Measurements from ENCODE around the gene SQOR. TPM values are rescaled to one million over a fixed set of nuclear protein-coding genes. Genes with fewer than 3 reads are reported as not detected.

SQOR gene
- total RNA-seq, 4 donors from 2014 or later, result 85.8 to 101 (median 96.7) TPM

GRCh38 chr15:45631776-45632175, 3.1 kb upstream of the SQOR start:
- Histone ChIP-seq H3K27ac (peak overlapping the region in 3 of 4 donors; percentile 24 to 44 (median 25)), H3K27me3 (no peaks in the 10 kb centered on the region), H3K9me3 (no peaks in the 10 kb centered on the region), H3K4me3 (peak overlapping the region in 2 of 4 donors; percentile 0 to 22), H3K36me3 (no peaks in the 10 kb centered on the region), H3K4me1 (peaks cover 0 to 21% (median 0%) of the 10 kb centered on the region in 4 donors)
- TF ChIP-seq CTCF (IDR thresholded peaks at IDR 0.05) (no peak), POLR2A (IDR thresholded peaks at IDR 0.05) (no peak)
- DNase-seq, result no peak

DNA sequence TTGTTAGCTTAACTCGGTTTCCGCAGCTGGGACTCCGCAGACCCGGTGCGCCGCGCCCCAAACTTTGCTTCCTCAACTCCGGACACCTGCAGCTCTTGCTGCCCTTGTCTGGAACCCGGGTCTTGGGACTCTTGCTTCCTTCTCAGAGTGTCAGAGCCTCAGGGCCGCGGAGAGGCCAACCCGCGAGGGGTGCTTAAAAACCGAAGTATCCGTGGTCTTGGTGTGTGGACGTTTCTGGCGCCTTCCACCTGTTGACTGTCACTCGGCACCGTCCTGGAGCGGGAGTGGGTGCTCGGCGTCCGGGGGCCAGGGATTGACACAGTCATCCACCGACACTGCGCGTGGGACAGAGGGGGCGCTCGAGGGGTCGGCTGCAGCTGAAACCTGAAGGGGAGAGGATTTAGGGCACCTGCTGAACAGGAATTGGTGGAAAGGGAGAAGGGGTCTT, 386 bp downstream of the SQOR start:
- DNase-seq, result peak; percentile 85 to 89 (median 86)
- TF ChIP-seq POLR2A (IDR thresholded peaks at IDR 0.05) (no peak), CTCF (IDR thresholded peaks at IDR 0.05) (peak in 5 of 6 experiments; percentile 34 to 59 (median 50))
- no peaks in the 10 kb centered on the region for H3K36me3 ChIP-seq
- H3K27ac ChIP-seq, result peak overlapping the region; percentile 86 to 97 (median 95)
- peaks cover 0 to 49% (median 5%) of the 10 kb centered on the region in 4 donors for H3K4me1 ChIP-seq
- H3K4me3 ChIP-seq, result peak overlapping the region; percentile 84 to 89 (median 86)
- H3K27me3 ChIP-seq, result no peaks in the 10 kb centered on the region
- H3K9me3 ChIP-seq, result no peaks in the 10 kb centered on the region

- Histone ChIP-seq H3K4me3 (peak overlapping the region; percentile 84 to 89 (median 86)), H3K27ac (peak overlapping the region; percentile 86 to 97 (median 95)), H3K9me3 (no peaks in the 10 kb centered on the region), H3K36me3 (no peaks in the 10 kb centered on the region), H3K27me3 (no peaks in the 10 kb centered on the region), H3K4me1 (peaks cover 0 to 55% (median 5%) of the 10 kb centered on the region in 4 donors)
- DNase-seq, result no peak
- no peak for TF ChIP-seq POLR2A (IDR thresholded peaks at IDR 0.05)
Measured at GRCh38 chr15:45635763-45636292, 999 bp downstream of the SQOR start.

GRCh38 chr15:45637141-45637540, 2.3 kb downstream of the SQOR start:
- Histone ChIP-seq H3K4me3 (peak overlapping the region in 3 of 4 donors; percentile 24 to 88 (median 28)), H3K4me1 (peaks cover 0 to 58% (median 10%) of the 10 kb centered on the region in 4 donors)
- no peak for DNase-seq

GRCh38 chr15:45637552-45638033, 2.8 kb downstream of the SQOR start:
- H3K36me3 ChIP-seq, result no peaks in the 10 kb centered on the region
- peak overlapping the region; percentile 70 to 85 (median 74) for H3K27ac ChIP-seq
- H3K4me1 ChIP-seq, result peaks cover 0 to 61% (median 11%) of the 10 kb centered on the region in 4 donors
- peak overlapping the region in 3 of 4 donors; percentile 24 to 88 (median 28) for H3K4me3 ChIP-seq
- H3K27me3 ChIP-seq, result no peaks in the 10 kb centered on the region
- peak in 2 of 3 donors; percentile 53 to 74 for DNase-seq
- TF ChIP-seq POLR2A (IDR thresholded peaks at IDR 0.05) (no peak), CTCF (IDR thresholded peaks at IDR 0.05) (no peak)
- no peaks in the 10 kb centered on the region for H3K9me3 ChIP-seq

More at GRCh38 chr15:45637141-45637540, 2.3 kb downstream of the SQOR start:
- H3K27ac ChIP-seq, result peak overlapping the region; percentile 70 to 85 (median 74)
- no peaks in the 10 kb centered on the region for H3K27me3 ChIP-seq
- H3K9me3 ChIP-seq, result no peaks in the 10 kb centered on the region
- TF ChIP-seq POLR2A (IDR thresholded peaks at IDR 0.05) (no peak), CTCF (IDR thresholded peaks at IDR 0.05) (no peak)
- H3K36me3 ChIP-seq, result no peaks in the 10 kb centered on the region

- Histone ChIP-seq H3K9me3 (no peaks in the 10 kb centered on the region), H3K4me1 (peaks cover 0 to 82% (median 11%) of the 10 kb centered on the region in 4 donors), H3K36me3 (no peaks in the 10 kb centered on the region), H3K27me3 (no peaks in the 10 kb centered on the region), H3K27ac (peak overlapping the region in 3 of 4 donors; percentile 54 to 87 (median 84)), H3K4me3 (no peak overlapping the region)
- DNase-seq, result no peak
- TF ChIP-seq POLR2A (IDR thresholded peaks at IDR 0.05) (no peak), CTCF (IDR thresholded peaks at IDR 0.05) (no peak)
Measured at GRCh38 chr15:45640616-45641015, 5.8 kb downstream of the SQOR start.
